ENCODE measurements around the gene STK39.

DNA sequence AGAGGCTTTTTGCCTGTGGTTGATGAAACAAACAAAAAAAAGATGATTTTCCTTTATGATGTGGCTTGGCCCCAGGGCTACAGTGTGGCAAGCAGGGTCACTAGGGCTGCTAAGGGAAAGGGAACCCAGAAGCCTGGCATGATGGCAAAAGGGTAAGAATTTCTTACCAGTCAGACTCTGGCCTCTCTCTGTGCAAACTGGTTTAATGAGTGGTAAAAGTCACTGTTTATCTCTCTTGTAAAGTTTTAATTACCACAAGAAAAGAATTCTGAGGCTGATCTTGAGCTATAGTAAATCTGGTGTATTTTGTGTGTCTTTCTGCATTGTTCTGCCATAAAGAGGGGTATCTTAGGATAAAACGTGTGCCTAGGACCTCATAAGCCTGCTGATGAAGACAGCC, 275.4 kb downstream of the STK39 start:
- no peak for TF ChIP-seq CTCF (IDR thresholded peaks at IDR 0.05)
- no peak for TF ChIP-seq POLR2A (IDR thresholded peaks at IDR 0.05)
- TF ChIP-seq POLR2AphosphoS5 (IDR thresholded peaks at IDR 0.05) = no peak
- no peak for TF ChIP-seq EP300 (IDR thresholded peaks at IDR 0.05)
